HL-60/S4 (cell line): Measurements from ENCODE around the gene MRNIP.

Experiments used
- in situ Hi-C: fragments of 300-500 bp; cut with MboI; formaldehyde crosslinking; loops from 2 replicates; pipeline ENCODE4 v1.14.3; 2022; ENCODE audit warnings: low sequenced_read_pairs

Gene MRNIP

DNA sequence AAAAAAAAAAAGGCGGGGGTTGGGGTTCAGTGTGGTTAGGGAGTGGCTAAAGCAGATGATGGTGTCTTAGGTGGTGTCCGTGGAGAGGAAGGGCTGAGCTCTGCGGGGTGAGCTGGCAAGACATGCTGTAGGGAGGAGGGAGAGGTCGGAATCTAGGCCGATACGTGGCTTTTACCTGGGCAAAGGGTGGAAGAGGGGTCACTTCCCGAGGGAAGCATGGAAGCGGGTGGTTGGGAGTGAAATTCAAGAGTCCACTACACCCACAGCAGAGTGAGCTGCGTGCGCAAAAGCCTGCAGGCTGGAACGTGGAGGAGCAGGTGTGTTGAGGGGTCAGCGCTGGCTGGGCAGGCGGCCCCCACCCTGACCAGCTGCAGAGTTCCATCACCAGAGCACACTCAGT is 31.3 kb upstream of the MRNIP start:
- in situ Hi-C loops, result no loop called here

DNA sequence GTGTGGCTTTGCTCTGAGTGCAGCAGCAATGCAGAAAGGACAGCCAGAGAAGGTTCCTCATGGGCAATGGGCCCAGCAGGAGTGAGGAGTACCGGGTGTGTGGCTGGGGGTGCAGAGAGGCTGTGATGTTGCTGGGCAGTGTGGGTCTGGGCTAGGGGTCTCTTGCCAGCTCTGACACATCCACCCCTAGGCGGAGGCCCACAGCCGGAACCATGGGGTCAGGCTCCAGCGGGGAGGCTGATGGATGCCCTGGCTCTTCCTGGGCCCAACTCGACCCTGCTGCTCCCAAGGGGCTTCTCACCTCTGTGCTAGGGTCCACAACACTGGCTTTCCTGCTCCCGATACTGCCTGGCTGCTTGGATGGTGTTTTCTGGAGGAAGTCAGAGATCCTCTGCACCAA is 29.2 kb upstream of the MRNIP start:
- in situ Hi-C loops, result no loop called here

GRCh38 chr5:179887095-179887494 is 28.5 kb upstream of the MRNIP start:
- in situ Hi-C loops, result no loop called here

- in situ Hi-C loops, result no loop called here
Observed at GRCh38 chr5:179886190-179886911, 27.7 kb upstream of the MRNIP start.

DNA sequence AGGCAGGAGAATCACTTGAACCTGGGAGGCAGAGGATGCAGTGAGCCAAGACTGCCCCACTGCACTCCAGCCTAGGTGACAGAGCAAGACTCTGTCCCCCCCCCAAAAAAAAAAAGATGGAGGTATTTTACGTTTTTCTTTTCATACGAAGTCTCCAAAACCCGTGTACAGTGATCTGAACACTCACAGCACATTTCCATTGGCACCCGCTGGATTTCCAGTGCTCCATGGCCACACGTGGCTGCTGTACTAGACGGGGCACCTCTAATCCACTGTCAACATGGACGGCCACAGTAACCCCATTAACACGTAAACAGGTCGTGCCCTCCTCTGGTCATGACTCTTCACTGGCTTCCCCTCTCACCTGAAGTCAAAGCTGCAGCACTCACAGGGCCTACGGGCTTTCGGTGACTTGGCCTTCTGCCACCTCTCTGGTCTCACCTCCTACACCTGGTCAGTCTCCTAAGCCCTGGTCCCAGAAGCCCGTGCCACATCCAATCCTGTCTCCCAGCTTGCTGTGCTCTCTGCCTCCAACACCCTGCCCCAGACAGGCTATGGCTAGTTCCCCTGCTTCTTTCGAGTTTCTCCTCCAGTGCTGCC is 27.0 kb upstream of the MRNIP start:
- in situ Hi-C loops, result no loop called here

DNA sequence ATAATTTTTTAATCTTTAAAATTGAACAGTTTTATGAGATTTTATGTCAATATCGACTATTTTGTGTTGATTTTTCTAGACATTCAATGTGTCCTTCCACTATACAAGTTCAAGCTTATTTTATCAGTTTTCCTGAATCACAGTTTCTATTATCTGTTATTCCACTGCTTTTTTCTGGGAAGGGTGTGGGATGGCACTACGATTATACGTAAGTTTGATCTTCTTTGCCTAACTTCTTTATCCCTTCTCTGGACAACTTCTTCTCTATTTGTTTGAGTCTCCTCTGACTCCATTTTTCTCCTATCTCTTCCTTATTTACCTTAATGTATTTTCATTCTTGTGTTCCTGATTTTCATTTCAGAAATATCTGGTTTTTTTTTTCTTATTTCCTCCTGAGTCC is 24.5 kb upstream of the MRNIP start:
- in situ Hi-C loops, result no loop called here

GRCh38 chr5:179882338-179882737 is 23.7 kb upstream of the MRNIP start:
- in situ Hi-C loops, result no loop called here

DNA sequence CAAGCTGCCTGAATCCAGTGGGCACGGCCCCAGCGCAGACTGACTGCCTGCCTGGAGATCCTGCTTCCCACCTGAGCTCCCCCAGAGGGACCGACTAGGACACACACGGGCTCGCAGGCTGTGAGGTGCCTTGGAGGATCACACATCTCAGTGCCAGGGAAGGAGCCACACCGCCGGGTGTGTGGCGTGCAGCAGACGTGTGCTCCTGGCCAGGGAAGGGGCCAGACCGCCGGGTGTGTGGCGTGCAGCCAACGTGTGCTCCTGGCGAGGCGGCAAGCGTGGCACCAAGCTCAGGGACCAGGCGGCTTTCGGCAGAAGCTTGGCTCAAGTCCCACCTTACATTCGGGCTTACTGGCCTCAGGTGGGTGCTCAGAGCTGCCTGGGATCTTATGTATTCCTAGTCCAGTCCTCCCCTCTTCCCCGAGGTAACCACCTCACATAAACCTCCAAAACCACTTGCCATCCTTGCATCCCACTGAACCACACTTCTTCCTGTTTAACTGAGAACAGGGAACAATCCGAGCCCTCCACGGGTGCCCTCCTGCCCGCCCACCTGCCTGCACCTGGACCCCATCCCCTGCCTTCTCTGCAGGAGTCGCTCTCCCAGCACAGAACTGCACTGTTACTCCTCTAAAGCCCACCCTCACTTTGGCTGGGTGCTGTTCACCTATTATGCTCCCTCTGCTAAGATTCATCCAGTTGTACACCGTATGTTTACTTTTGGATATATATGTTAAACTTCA is 22.4 kb upstream of the MRNIP start:
- in situ Hi-C loops, result no loop called here

GRCh38 chr5:179880066-179880650 is 21.5 kb upstream of the MRNIP start:
- in situ Hi-C loops, result no loop called here

GRCh38 chr5:179879690-179880010 is 21.0 kb upstream of the MRNIP start:
- in situ Hi-C loops, result no loop called here

DNA sequence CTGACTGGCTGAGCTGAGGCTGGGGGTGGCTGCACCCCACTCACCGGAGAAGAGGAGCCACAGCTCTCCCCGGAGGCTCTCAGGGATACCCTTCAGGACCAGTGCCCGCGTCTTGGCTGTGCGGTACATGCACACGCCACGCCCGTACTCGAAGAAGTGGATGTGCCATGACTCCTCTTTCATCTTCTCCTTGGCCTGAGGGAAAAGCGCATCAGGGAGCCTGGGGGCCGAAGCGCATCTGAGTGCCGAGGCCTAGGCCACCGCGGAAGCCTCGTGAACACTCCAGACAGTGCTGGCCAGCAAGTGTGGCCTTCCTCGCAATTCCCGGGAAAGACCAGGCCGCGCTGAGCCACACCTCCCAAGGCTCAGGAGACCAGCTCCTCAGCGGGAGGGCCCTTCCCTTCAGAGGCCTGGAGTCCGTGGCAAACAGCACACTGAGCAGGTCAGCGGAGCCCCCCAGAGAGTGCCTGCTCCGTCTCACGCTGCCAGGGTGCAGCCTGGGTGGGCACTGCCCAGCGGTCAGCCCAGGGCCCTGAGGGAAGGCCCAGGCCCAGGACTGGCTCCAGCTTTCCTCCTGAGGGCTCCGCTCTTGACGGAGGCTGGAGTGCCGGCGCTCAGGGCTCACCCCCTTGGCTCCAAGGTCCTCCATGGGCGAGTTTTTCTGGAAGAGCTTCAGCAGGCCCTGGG is 20.5 kb upstream of the MRNIP start:
- in situ Hi-C loops, result no loop called here

DNA sequence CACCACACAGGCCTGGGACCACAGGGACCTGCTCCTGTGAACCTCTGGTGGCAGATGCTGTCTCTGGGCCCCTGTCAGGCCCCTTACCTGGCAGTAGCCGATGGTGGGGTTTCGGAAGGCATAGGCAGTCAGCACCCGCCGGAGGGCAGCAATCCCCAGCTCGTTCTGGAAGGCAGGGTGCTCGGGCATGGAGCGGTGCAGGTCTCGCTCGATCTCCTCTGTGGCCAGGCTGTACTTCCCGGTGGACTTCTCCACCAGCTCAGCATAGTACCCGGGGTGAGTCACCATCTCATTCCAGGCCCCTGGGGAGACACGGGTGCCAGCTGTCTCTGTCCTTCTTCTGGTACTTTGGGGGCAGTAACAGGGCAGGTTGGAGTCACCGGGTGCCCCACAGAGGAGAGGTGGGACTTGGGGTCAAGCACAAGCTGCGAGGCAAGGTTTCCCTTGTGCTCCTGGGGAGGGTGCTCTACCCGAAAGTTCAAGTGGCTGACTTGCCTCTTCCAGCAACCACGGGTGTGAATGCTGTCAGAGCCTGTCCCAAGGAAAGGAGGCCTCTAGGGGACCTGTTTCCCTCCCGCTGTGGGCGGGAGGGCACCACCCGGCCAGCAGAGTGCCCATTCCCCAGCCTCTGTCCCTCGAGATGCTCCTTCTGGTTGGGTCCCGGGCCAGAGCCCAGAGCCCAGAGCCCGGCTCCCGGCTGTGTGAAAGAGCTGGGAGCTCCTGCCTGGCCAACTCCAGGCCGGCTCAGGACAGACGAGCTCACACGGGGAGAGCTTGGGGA is 19.8 kb upstream of the MRNIP start:
- in situ Hi-C loops, result no loop called here

GRCh38 chr5:179876610-179876952 is 18.0 kb upstream of the MRNIP start:
- in situ Hi-C loops, result no loop called here

DNA sequence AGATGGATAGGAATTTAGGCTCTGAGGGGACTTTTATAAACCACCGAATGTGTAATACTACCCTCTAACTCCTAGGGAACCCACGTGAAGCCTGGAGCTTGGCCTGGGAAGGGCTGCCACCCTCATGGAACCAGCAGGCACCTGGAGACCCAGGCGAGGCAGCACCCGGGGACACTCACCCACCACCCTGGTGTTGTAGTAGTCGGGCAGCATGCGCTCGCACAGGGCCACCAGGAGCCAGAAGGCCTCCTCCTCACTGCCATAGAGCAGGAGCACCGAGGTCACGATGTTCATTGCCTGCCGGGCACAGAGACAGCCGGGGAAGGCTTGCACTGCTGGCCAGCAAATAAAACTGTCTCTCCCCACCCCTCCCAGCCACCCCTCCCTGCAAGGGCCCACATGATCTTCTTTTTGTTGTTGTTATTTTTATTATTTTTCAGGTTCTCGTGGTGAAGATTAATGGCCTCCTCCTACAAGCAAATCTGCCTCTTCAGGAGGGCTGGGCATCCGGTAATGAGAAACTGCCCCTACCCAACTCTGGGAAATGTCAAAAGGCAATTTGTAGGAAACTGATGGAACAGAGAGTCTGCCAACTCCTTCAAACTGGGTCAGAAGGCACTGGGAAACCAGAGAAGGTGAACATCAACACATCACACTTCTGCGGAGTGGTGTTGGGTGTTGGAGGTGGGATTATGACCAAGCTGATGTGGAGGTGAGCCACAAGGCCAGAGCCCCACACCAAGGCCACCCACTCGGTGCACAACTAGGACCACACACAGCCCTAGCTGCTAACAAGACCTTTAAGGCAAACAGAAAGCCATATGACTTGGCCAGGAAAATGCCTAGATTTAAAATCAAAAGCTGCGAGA is 17.4 kb upstream of the MRNIP start:
- in situ Hi-C loops, result no loop called here

GRCh38 chr5:179874536-179875292 is 16.1 kb upstream of the MRNIP start:
- in situ Hi-C loops, result no loop called here

DNA sequence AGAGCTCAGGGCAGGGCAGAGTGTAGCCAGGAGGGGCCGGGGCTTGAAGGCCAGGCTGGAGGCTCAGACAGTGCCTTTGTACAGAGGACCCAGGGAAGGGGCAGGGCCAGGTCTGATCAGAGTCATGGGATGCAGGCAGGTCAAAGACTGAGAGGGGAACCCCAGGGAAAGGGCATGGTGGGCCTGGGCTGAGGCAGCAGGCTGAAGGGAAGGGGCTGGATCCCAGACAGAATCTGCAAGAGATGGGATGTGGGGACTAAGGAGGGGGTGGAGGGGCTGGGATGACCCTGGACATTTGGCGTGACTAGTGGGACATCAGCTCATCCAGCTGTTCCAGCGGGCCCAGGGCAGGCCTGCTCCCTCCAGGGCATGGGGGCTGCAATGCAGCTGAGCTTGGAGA is 15.5 kb upstream of the MRNIP start:
- in situ Hi-C loops, result no loop called here

- in situ Hi-C loops, result no loop called here
Observed at GRCh38 chr5:179873588-179874110, 15.0 kb upstream of the MRNIP start.

- in situ Hi-C loops, result no loop called here
Observed at GRCh38 chr5:179872828-179873575, 14.4 kb upstream of the MRNIP start.
